SU-DHL-6 (cell line): Measurements from ENCODE around the gene ZNF33A.

Experiments used
- CTCF ChIP-seq: fragments of 200-600 bp; sonication (generic); IDR thresholded peaks from one replicate; pipeline ENCODE4 v1.5.1; 2017; ENCODE audit warnings: antibody characterized with exemption, mild to moderate bottlenecking, low read length, moderate library complexity; ENCODE audit not compliant: insufficient read depth, poor library complexity, severe bottlenecking
- EZH2phosphoT487 ChIP-seq: fragments of 200-600 bp; sonication (generic), shearing (Covaris generic); conservative IDR thresholded peaks from 2 replicates; pipeline ENCODE4 v1.6.1; 2018; ENCODE audit warnings: mild to moderate bottlenecking, antibody characterized with exemption, low read length, moderate library complexity, mixed read lengths

- TF ChIP-seq EZH2phosphoT487 (no peak), CTCF (no peak)
These were observed 39.7 kb downstream of the ZNF33A start for GRCh38 chr10:38050212-38050611.
